GM11168 (cell line): ENCODE measurements around the gene PDGFC.

ENCODE experiments used
- in situ Hi-C: fragments of 300-500 bp; cut with MboI; formaldehyde crosslinking; loops from one replicate; pipeline ENCODE4 v1.12.0; 2022; ENCODE audit warnings: low sequenced_read_pairs; ENCODE audit not compliant: unreplicated experiment

PDGFC gene

GRCh38 chr4:156795727-156796126, 175.9 kb downstream of the PDGFC start:
- in situ Hi-C loops, result no loop called here

GRCh38 chr4:156794863-156795262, 176.7 kb downstream of the PDGFC start:
- in situ Hi-C loops, result no loop called here

- in situ Hi-C loops, result no loop called here
Observed at GRCh38 chr4:156792462-156793085, 179.0 kb downstream of the PDGFC start.

GRCh38 chr4:156790866-156791265, 180.7 kb downstream of the PDGFC start:
- in situ Hi-C loops, result no loop called here

- in situ Hi-C loops, result no loop called here
Observed at GRCh38 chr4:156788782-156789181, 182.8 kb downstream of the PDGFC start.

GRCh38 chr4:156786713-156787112, 184.9 kb downstream of the PDGFC start:
- in situ Hi-C loops, result no loop called here

GRCh38 chr4:156784970-156785369, 186.6 kb downstream of the PDGFC start:
- in situ Hi-C loops, result no loop called here

- in situ Hi-C loops, result no loop called here
Observed at GRCh38 chr4:156783966-156784365, 187.6 kb downstream of the PDGFC start.

GRCh38 chr4:156782491-156782890, 189.1 kb downstream of the PDGFC start:
- in situ Hi-C loops, result no loop called here

GRCh38 chr4:156781852-156782251, 189.7 kb downstream of the PDGFC start:
- in situ Hi-C loops, result no loop called here

- in situ Hi-C loops, result no loop called here
Observed at GRCh38 chr4:156779774-156780173, 191.8 kb downstream of the PDGFC start.

- in situ Hi-C loops, result no loop called here
Observed at GRCh38 chr4:156779042-156779441, 192.6 kb downstream of the PDGFC start.

GRCh38 chr4:156778606-156779005, 193.0 kb downstream of the PDGFC start:
- in situ Hi-C loops, result no loop called here

- in situ Hi-C loops, result no loop called here
Observed at GRCh38 chr4:156778093-156778492, 193.5 kb downstream of the PDGFC start.

GRCh38 chr4:156775813-156776212, 195.8 kb downstream of the PDGFC start:
- in situ Hi-C loops, result no loop called here

GRCh38 chr4:156774422-156774821, 197.2 kb downstream of the PDGFC start:
- in situ Hi-C loops, result no loop called here

GRCh38 chr4:156773648-156774357, 197.8 kb downstream of the PDGFC start:
- in situ Hi-C loops, result no loop called here

- in situ Hi-C loops, result no loop called here
Observed at GRCh38 chr4:156771171-156771837, 200.3 kb downstream of the PDGFC start.

GRCh38 chr4:156770140-156770539, 201.5 kb downstream of the PDGFC start:
- in situ Hi-C loops, result no loop called here

GRCh38 chr4:156767911-156768415, 203.6 kb downstream of the PDGFC start:
- in situ Hi-C loops, result no loop called here

GRCh38 chr4:156766846-156767245, 204.8 kb downstream of the PDGFC start:
- in situ Hi-C loops, result no loop called here
